WTC11 (cell line): ENCODE measurements around the gene PER3. TPM values are rescaled to one million over a fixed set of nuclear protein-coding genes. Genes with fewer than 3 reads are reported as not detected.

Source experiments
- ATAC-seq: fragments of 200-7000 bp; cut with Tn5 transposase; 2 replicates; pipeline ENCODE4 v1.10.0; 2021; ENCODE audit warnings: mild to moderate bottlenecking, moderate library complexity
- Bru-seq: library from RNA; stranded (reverse); fragments of 400-500 nt; gene quantifications from one replicate; lab custom pipeline; 2021; lab: Mats Ljungman, UMichigan
- CTCF ChIA-PET: fragments of 300-600 bp; sonication (Branson Sonifier 250); formaldehyde crosslinking; loops from one replicate; lab custom pipeline; 2021; ENCODE audit warnings: antibody characterized with exemption; lab: Charles Lee
- POLR2A ChIA-PET: fragments of 350-600 bp; sonication (Branson Sonifier 250); formaldehyde crosslinking; loops from one replicate; lab custom pipeline; 2021; ENCODE audit warnings: antibody characterized with exemption; lab: Charles Lee
- DNase-seq: peaks from one replicate; pipeline ENCODE4 v3.0.0; 2021; ENCODE audit warnings: low spot score
- H3K27ac Mint-ChIP-seq: 2 replicates; pipeline ENCODE4 v1.8.0; 2021; ENCODE audit warnings: mixed read lengths
- H3K27me3 Mint-ChIP-seq: 2 replicates; pipeline ENCODE4 v1.8.0; 2021; ENCODE audit warnings: low read depth, mild to moderate bottlenecking, moderate library complexity, mixed read lengths
- H3K36me3 Mint-ChIP-seq: 2 replicates; pipeline ENCODE4 v1.8.0; 2021; ENCODE audit warnings: mixed read lengths
- H3K4me1 Mint-ChIP-seq: 2 replicates; pipeline ENCODE4 v1.8.0; 2022; ENCODE audit warnings: mixed read lengths
- H3K4me3 Mint-ChIP-seq: 2 replicates; pipeline ENCODE4 v1.8.0; 2021; ENCODE audit warnings: mild to moderate bottlenecking, moderate library complexity, mixed read lengths
- H3K9me3 Mint-ChIP-seq: 2 replicates; pipeline ENCODE4 v1.8.0; 2021; ENCODE audit warnings: mixed read lengths
- CREM ChIP-seq: sonication (generic); formaldehyde crosslinking; IDR thresholded peaks from 2 replicates; pipeline ENCODE4 v1.8.1; 2022; ENCODE audit warnings: mild to moderate bottlenecking, missing genetic modification reagents, moderate library complexity
- FOXK1 ChIP-seq: sonication (generic); formaldehyde crosslinking; IDR thresholded peaks from 2 replicates; pipeline ENCODE4 v1.8.0; 2022; ENCODE audit warnings: mild to moderate bottlenecking, moderate library complexity, missing genetic modification reagents
- JUN ChIP-seq: sonication (generic); formaldehyde crosslinking; IDR thresholded peaks from 2 replicates; pipeline ENCODE4 v1.8.0; 2023; ENCODE audit warnings: mild to moderate bottlenecking, missing genetic modification reagents
- NR3C1 ChIP-seq: sonication (generic); formaldehyde crosslinking; conservative IDR thresholded peaks from 2 replicates; pipeline ENCODE4 v1.8.1; 2023; ENCODE audit warnings: low read depth, mild to moderate bottlenecking, missing genetic modification reagents
- RELA ChIP-seq: sonication (generic); formaldehyde crosslinking; IDR thresholded peaks from 2 replicates; pipeline ENCODE4 v1.8.1; 2022; ENCODE audit warnings: missing genetic modification reagents, mild to moderate bottlenecking, borderline replicate concordance
- TEAD1 ChIP-seq: sonication (generic); formaldehyde crosslinking; IDR thresholded peaks from 2 replicates; pipeline ENCODE4 v1.8.0; 2022; ENCODE audit warnings: mild to moderate bottlenecking, missing genetic modification reagents
- TP53 ChIP-seq: sonication (generic); formaldehyde crosslinking; IDR thresholded peaks from 2 replicates; pipeline ENCODE4 v1.8.1; 2023; ENCODE audit warnings: mild to moderate bottlenecking, missing genetic modification reagents
- ZNF219 ChIP-seq: sonication (generic); formaldehyde crosslinking; IDR thresholded peaks from 2 replicates; pipeline ENCODE4 v1.8.0; 2023; ENCODE audit warnings: missing genetic modification reagents, mild to moderate bottlenecking, borderline replicate concordance
- ZNF416 ChIP-seq: fragments of 250-450 bp; sonication (Bioruptor Pico); IDR thresholded peaks from 2 replicates; pipeline ENCODE4 v1.9.0; 2021; ENCODE audit warnings: mild to moderate bottlenecking, inconsistent platforms
- long read RNA-seq, 3 experiments: library from RNA in 1 of 3; library from capped mRNA in 1 of 3; library from polyadenylated mRNA in 1 of 3; unstranded in 2 of 3; stranded (forward) in 1 of 3; transcript quantifications; one replicate each; pipeline ENCODE4 v2.0.0, GENCODE V29; 2021
- total RNA-seq: library from RNA; stranded (reverse); gene quantifications from 3 replicates; pipeline ENCODE4 v1.2.3, GENCODE V29; 2021
- TF ChIP-seq, protein P1 (sequence below): sonication (generic); formaldehyde crosslinking; IDR thresholded peaks from 2 replicates; pipeline ENCODE4 v1.8.1; 2022; ENCODE audit warnings: low read depth, mild to moderate bottlenecking, moderate library complexity, missing genetic modification reagents, borderline replicate concordance
- TF ChIP-seq, protein P2 (sequence below): sonication (generic); formaldehyde crosslinking; IDR thresholded peaks from 2 replicates; pipeline ENCODE4 v1.8.1; 2023; ENCODE audit warnings: mild to moderate bottlenecking, missing genetic modification reagents, moderate library complexity
- TF ChIP-seq, protein P3 (sequence below): fragments of 250-450 bp; sonication (Bioruptor Pico); IDR thresholded peaks from 2 replicates; pipeline ENCODE4 v1.9.0; 2021; ENCODE audit warnings: mild to moderate bottlenecking, borderline replicate concordance
- TF ChIP-seq, protein P4 (sequence below): sonication (generic); formaldehyde crosslinking; IDR thresholded peaks from 2 replicates; pipeline ENCODE4 v1.8.1; 2023; ENCODE audit warnings: mild to moderate bottlenecking, missing genetic modification reagents, moderate library complexity
- TF ChIP-seq, protein P5 (sequence below): fragments of 250-450 bp; sonication (Bioruptor Pico); conservative IDR thresholded peaks from 2 replicates; pipeline ENCODE4 v1.9.0; 2021; ENCODE audit warnings: mild to moderate bottlenecking
- TF ChIP-seq, protein P6 (sequence below): sonication (generic); formaldehyde crosslinking; IDR thresholded peaks from 2 replicates; pipeline ENCODE4 v1.8.0; 2023; ENCODE audit warnings: missing genetic modification reagents
- TF ChIP-seq, protein P7 (sequence below): fragments of 200-600 bp; IDR thresholded peaks from 2 replicates; pipeline ENCODE4 v1.8.0; 2022; ENCODE audit warnings: antibody characterized with exemption
- TF ChIP-seq, protein P8 (sequence below): sonication (generic); formaldehyde crosslinking; IDR thresholded peaks from 2 replicates; pipeline ENCODE4 v1.8.1; 2023; ENCODE audit warnings: mild to moderate bottlenecking, missing genetic modification reagents
- TF ChIP-seq, protein P9 (sequence below): fragments of 250-450 bp; sonication (Bioruptor Pico); IDR thresholded peaks from 2 replicates; pipeline ENCODE4 v1.8.0; 2021; ENCODE audit warnings: mild to moderate bottlenecking

The PER3 gene
- 8.5 to 11.1 TPM (median 9.9 TPM) in 3 replicates for total RNA-seq
- Bru-seq, nascent RNA = percentile 57 among the genes with signal in this experiment
- long read RNA-seq, experiment 1, full-length matches to known transcripts = 1 of 22 reads
- long read RNA-seq, experiment 1, partial matches to known transcripts = 5 of 22 reads
- long read RNA-seq, experiment 1, other reads (novel, unspliced or antisense) = 16 of 22 reads
- long read RNA-seq, experiment 2, partial matches to known transcripts = 2 of 4 reads
- long read RNA-seq, experiment 2, other reads (novel, unspliced or antisense) = 2 of 4 reads
- long read RNA-seq, experiment 3 = 0 reads

DNA sequence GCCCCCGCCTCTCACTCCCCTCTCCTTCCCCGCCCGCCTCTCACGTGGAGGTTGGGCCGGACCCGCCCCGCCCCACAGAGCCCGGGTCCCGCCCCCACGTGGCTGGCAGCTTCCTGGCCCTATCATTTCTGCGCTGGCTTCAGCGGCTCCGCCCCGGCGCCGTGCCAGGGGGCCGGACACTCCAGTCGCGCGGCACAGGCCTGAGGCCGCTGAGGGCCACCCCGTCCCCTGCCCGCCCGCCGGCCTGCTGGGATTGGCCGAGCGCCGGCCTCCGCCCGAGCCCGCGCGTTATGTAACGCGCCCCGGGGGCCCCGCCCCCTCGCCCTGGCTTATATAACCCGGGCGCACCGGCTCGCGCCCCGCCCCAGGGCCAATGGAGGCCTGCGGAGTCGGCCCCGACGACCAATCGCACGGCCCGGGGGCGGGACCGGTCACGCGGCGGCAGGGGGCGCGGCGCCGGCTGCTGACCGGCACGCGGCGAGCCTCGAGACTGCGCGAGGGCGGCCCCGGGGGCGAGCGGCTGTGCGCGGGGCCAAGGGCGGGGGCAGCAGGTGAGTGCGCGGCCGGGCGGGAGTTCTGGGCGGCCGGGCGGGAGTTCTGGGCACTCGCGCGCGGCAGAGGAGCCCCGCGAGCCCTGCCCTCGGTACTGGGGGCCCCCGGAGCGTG is at the start of gene PER3:
Gene PER3, plus strand, starts transcription at position 466 of the 666 bp plus-strand sequence. CDS start 587 bp downstream, outside the sequence.
- Mint-ChIP-seq H3K36me3 (peaks cover 42% of the 10 kb centered on the region), H3K4me1 (peaks cover 10% of the 10 kb centered on the region), H3K4me3 (peak within 1 kb of the TSS; percentile 74), H3K9me3 (peaks cover 8% of the 10 kb centered on the region), H3K27me3 (peaks cover 14% of the 10 kb centered on the region), H3K27ac (no peak within 1 kb of the TSS)
- ATAC-seq = peak; percentile 98
- POLR2A ChIA-PET = interaction anchor here (0.7 kb wide), 1 partner anchor 12 kb away, joined by 3 read pairs; no protein-coding TSS in a partner anchor
- CTCF ChIA-PET = interaction anchor here (0.6 to 1.3 kb wide), 5 partner anchors 24 to 102 kb away, joined by 3 to 8 read pairs (median 4); no protein-coding TSS in a partner anchor
- peak; percentile 96 for DNase-seq
- TF ChIP-seq, protein P1, sequence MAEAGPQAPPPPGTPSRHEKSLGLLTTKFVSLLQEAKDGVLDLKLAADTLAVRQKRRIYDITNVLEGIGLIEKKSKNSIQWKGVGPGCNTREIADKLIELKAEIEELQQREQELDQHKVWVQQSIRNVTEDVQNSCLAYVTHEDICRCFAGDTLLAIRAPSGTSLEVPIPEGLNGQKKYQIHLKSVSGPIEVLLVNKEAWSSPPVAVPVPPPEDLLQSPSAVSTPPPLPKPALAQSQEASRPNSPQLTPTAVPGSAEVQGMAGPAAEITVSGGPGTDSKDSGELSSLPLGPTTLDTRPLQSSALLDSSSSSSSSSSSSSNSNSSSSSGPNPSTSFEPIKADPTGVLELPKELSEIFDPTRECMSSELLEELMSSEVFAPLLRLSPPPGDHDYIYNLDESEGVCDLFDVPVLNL = no peak
- TF ChIP-seq, protein P2, sequence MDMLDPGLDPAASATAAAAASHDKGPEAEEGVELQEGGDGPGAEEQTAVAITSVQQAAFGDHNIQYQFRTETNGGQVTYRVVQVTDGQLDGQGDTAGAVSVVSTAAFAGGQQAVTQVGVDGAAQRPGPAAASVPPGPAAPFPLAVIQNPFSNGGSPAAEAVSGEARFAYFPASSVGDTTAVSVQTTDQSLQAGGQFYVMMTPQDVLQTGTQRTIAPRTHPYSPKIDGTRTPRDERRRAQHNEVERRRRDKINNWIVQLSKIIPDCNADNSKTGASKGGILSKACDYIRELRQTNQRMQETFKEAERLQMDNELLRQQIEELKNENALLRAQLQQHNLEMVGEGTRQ (CRISPR knock-in tag) = peak; percentile 64
- TF ChIP-seq ZNF219 (CRISPR knock-in tag) (peak; percentile 56; the same call in 1 of the 2 replicates), FOXK1 (CRISPR knock-in tag) (peak; percentile 40; the same call in 1 of the 2 replicates), JUN (CRISPR knock-in tag) (peak; percentile 91; the same call in 1 of the 2 replicates), RELA (no peak), CREM (CRISPR knock-in tag) (peak; percentile 93), TEAD1 (CRISPR knock-in tag) (peak; percentile 95), ZNF416 (CRISPR knock-in tag) (no peak), TP53 (CRISPR knock-in tag) (peak; percentile 95), NR3C1 (CRISPR knock-in tag) (peak; percentile 88; the same call in 1 of the 2 replicates)
- TF ChIP-seq, protein P3, sequence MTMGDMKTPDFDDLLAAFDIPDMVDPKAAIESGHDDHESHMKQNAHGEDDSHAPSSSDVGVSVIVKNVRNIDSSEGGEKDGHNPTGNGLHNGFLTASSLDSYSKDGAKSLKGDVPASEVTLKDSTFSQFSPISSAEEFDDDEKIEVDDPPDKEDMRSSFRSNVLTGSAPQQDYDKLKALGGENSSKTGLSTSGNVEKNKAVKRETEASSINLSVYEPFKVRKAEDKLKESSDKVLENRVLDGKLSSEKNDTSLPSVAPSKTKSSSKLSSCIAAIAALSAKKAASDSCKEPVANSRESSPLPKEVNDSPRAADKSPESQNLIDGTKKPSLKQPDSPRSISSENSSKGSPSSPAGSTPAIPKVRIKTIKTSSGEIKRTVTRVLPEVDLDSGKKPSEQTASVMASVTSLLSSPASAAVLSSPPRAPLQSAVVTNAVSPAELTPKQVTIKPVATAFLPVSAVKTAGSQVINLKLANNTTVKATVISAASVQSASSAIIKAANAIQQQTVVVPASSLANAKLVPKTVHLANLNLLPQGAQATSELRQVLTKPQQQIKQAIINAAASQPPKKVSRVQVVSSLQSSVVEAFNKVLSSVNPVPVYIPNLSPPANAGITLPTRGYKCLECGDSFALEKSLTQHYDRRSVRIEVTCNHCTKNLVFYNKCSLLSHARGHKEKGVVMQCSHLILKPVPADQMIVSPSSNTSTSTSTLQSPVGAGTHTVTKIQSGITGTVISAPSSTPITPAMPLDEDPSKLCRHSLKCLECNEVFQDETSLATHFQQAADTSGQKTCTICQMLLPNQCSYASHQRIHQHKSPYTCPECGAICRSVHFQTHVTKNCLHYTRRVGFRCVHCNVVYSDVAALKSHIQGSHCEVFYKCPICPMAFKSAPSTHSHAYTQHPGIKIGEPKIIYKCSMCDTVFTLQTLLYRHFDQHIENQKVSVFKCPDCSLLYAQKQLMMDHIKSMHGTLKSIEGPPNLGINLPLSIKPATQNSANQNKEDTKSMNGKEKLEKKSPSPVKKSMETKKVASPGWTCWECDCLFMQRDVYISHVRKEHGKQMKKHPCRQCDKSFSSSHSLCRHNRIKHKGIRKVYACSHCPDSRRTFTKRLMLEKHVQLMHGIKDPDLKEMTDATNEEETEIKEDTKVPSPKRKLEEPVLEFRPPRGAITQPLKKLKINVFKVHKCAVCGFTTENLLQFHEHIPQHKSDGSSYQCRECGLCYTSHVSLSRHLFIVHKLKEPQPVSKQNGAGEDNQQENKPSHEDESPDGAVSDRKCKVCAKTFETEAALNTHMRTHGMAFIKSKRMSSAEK (CRISPR knock-in tag) = no peak
- TF ChIP-seq, protein P4, sequence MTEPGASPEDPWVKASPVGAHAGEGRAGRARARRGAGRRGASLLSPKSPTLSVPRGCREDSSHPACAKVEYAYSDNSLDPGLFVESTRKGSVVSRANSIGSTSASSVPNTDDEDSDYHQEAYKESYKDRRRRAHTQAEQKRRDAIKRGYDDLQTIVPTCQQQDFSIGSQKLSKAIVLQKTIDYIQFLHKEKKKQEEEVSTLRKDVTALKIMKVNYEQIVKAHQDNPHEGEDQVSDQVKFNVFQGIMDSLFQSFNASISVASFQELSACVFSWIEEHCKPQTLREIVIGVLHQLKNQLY (CRISPR knock-in tag) = no peak
- TF ChIP-seq, protein P5, sequence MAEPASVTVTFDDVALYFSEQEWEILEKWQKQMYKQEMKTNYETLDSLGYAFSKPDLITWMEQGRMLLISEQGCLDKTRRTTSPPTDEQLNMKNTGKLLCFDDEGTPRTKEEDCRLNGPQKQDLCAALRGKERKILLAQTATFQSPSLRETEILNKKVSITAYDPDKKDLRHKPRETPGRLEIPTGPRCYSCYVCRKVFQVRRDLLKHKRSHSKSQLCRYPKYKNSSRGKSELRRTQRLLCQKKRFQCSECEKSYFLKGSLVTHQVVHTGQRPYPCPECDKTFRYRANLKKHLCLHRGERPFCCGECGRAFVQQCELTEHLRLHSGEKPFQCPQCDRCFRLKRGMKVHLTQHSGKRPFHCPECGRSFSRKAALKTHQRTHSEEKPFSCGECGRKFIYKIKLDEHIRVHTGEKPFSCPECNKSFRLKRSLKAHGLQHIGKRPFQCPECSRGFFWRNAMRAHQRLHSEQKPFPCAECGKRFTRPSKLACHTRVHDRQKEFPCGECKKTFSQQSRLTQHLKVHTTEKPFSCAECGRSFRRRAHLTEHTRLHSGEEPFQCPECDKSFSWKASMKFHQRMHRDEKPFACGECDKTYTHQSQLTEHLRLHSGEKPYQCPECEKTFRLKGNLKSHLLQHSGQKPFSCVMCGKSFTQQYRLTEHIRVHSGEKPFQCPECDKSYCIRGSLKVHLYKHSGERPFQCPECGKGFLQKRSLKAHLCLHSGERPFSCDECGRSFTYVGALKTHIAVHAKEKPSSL (CRISPR knock-in tag) = no peak
- TF ChIP-seq, protein P6, sequence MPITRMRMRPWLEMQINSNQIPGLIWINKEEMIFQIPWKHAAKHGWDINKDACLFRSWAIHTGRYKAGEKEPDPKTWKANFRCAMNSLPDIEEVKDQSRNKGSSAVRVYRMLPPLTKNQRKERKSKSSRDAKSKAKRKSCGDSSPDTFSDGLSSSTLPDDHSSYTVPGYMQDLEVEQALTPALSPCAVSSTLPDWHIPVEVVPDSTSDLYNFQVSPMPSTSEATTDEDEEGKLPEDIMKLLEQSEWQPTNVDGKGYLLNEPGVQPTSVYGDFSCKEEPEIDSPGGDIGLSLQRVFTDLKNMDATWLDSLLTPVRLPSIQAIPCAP = no peak
- TF ChIP-seq, protein P7, sequence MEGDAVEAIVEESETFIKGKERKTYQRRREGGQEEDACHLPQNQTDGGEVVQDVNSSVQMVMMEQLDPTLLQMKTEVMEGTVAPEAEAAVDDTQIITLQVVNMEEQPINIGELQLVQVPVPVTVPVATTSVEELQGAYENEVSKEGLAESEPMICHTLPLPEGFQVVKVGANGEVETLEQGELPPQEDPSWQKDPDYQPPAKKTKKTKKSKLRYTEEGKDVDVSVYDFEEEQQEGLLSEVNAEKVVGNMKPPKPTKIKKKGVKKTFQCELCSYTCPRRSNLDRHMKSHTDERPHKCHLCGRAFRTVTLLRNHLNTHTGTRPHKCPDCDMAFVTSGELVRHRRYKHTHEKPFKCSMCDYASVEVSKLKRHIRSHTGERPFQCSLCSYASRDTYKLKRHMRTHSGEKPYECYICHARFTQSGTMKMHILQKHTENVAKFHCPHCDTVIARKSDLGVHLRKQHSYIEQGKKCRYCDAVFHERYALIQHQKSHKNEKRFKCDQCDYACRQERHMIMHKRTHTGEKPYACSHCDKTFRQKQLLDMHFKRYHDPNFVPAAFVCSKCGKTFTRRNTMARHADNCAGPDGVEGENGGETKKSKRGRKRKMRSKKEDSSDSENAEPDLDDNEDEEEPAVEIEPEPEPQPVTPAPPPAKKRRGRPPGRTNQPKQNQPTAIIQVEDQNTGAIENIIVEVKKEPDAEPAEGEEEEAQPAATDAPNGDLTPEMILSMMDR = no peak
- TF ChIP-seq, protein P8, sequence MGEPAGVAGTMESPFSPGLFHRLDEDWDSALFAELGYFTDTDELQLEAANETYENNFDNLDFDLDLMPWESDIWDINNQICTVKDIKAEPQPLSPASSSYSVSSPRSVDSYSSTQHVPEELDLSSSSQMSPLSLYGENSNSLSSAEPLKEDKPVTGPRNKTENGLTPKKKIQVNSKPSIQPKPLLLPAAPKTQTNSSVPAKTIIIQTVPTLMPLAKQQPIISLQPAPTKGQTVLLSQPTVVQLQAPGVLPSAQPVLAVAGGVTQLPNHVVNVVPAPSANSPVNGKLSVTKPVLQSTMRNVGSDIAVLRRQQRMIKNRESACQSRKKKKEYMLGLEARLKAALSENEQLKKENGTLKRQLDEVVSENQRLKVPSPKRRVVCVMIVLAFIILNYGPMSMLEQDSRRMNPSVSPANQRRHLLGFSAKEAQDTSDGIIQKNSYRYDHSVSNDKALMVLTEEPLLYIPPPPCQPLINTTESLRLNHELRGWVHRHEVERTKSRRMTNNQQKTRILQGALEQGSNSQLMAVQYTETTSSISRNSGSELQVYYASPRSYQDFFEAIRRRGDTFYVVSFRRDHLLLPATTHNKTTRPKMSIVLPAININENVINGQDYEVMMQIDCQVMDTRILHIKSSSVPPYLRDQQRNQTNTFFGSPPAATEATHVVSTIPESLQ (CRISPR knock-in tag) = no peak
- TF ChIP-seq, protein P9, sequence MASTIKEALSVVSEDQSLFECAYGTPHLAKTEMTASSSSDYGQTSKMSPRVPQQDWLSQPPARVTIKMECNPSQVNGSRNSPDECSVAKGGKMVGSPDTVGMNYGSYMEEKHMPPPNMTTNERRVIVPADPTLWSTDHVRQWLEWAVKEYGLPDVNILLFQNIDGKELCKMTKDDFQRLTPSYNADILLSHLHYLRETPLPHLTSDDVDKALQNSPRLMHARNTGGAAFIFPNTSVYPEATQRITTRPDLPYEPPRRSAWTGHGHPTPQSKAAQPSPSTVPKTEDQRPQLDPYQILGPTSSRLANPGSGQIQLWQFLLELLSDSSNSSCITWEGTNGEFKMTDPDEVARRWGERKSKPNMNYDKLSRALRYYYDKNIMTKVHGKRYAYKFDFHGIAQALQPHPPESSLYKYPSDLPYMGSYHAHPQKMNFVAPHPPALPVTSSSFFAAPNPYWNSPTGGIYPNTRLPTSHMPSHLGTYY = no peak
